Measurements from ENCODE around the gene USP3. TPM values are rescaled to one million over a fixed set of nuclear protein-coding genes. Genes with fewer than 3 reads are reported as not detected.
"Not testable (repeated sequence)": the region's sequence is repeated elsewhere in the genome, so short reads cannot be mapped to it uniquely, and the experiment has no call there.

USP3 gene
- total RNA-seq, 4 donors from 2014 or later: 12.1 to 29.4 (median 15.5) TPM

GRCh38 chr15:63483521-63484371 lies 20.6 kb upstream of the USP3 start:
- intact Hi-C loops (cut with DNase I; ENCODE audit: low total_unique reads): no loop called here

GRCh38 chr15:63484433-63485186 lies 19.8 kb upstream of the USP3 start:
- in situ Hi-C loops (cut with MboI; ENCODE audit: low sequenced_read_pairs in 4 of 4): loop anchor here in 2 of 4 donors (10.0 kb wide), 2 partner anchors 110 to 120 kb away; partner anchors contain the start of gene FBXL22 (in 1 of the 2)

More at GRCh38 chr15:63483521-63484371, 20.6 kb upstream of the USP3 start:
- no peak for DNase-seq
- H3K27me3 ChIP-seq: no peaks in the 10 kb centered on the region
- TF ChIP-seq POLR2A (IDR thresholded peaks at IDR 0.05) (no peak), CTCF (IDR thresholded peaks at IDR 0.05 in 4 of 5, conservative IDR thresholded peaks at IDR 0.05 in 1 of 5) (no peak)
- H3K4me1 ChIP-seq: no peaks in the 10 kb centered on the region
- no peak overlapping the region for H3K27ac ChIP-seq
- H3K36me3 ChIP-seq: no peaks in the 10 kb centered on the region
- in situ Hi-C loops (cut with MboI; ENCODE audit: low sequenced_read_pairs in 4 of 4): loop anchor here in 2 of 4 donors (10.0 kb wide), 2 partner anchors 111 to 121 kb away; partner anchors contain the start of gene FBXL22 (in 1 of the 2)
- ATAC-seq: no peak
- H3K4me3 ChIP-seq: no peak overlapping the region
- H3K9me3 ChIP-seq: no peaks in the 10 kb centered on the region

GRCh38 chr15:63487076-63487757 lies 17.2 kb upstream of the USP3 start:
- in situ Hi-C loops (cut with MboI; ENCODE audit: low sequenced_read_pairs in 4 of 4): loop anchor here in 2 of 4 donors (10.0 kb wide), 2 partner anchors 108 to 118 kb away; partner anchors contain the start of gene FBXL22 (in 1 of the 2)
- Histone ChIP-seq H3K27ac (no peak overlapping the region), H3K4me1 (no peaks in the 10 kb centered on the region), H3K4me3 (no peak overlapping the region), H3K9me3 (no peaks in the 10 kb centered on the region), H3K36me3 (no peaks in the 10 kb centered on the region), H3K27me3 (no peaks in the 10 kb centered on the region)
- DNase-seq (peak; percentile 70 to 78), ATAC-seq (peak; percentile 88 to 90)
- intact Hi-C loops (cut with DNase I; ENCODE audit: low total_unique reads): loop anchor here (2.0 to 5.0 kb wide), 2 partner anchors 18 to 110 kb away; partner anchors contain the start of genes FBXL22 and USP3
- peak; percentile 76 to 94 (median 82) for TF ChIP-seq CTCF (IDR thresholded peaks at IDR 0.05 in 4 of 5, conservative IDR thresholded peaks at IDR 0.05 in 1 of 5)
- TF ChIP-seq POLR2A (IDR thresholded peaks at IDR 0.05): no peak

More at GRCh38 chr15:63484433-63485186, 19.8 kb upstream of the USP3 start:
- H3K9me3 ChIP-seq: no peaks in the 10 kb centered on the region
- DNase-seq: no peak
- no peak overlapping the region for H3K27ac ChIP-seq
- intact Hi-C loops (cut with DNase I; ENCODE audit: low total_unique reads): loop anchor here (5.0 kb wide), 1 partner anchor 113 kb away; the partner anchor contains the start of gene FBXL22
- TF ChIP-seq CTCF (IDR thresholded peaks at IDR 0.05 in 4 of 5, conservative IDR thresholded peaks at IDR 0.05 in 1 of 5): no peak
- no peaks in the 10 kb centered on the region for H3K4me1 ChIP-seq
- H3K27me3 ChIP-seq: no peaks in the 10 kb centered on the region
- no peak for ATAC-seq
- H3K36me3 ChIP-seq: no peaks in the 10 kb centered on the region
- H3K4me3 ChIP-seq: no peak overlapping the region

GRCh38 chr15:63487758-63488397 lies 16.5 kb upstream of the USP3 start:
- intact Hi-C loops (cut with DNase I; ENCODE audit: low total_unique reads) (loop anchor here (2.0 to 5.0 kb wide), 2 partner anchors 17 to 109 kb away; partner anchors contain the start of genes FBXL22 and USP3), in situ Hi-C loops (cut with MboI; ENCODE audit: low sequenced_read_pairs in 4 of 4) (loop anchor here in 2 of 4 donors (10.0 kb wide), 2 partner anchors 107 to 117 kb away; partner anchors contain the start of gene FBXL22 (in 1 of the 2))
- H3K4me3 ChIP-seq, H3K27ac ChIP-seq, DNase-seq, H3K9me3 ChIP-seq, H3K27me3 ChIP-seq, H3K4me1 ChIP-seq, ATAC-seq, H3K36me3 ChIP-seq: not testable (repeated sequence)

All from gastrocnemius medialis (tissue), 4 donors.